ENCODE data around the gene LMOD3.

LMOD3 gene

DNA sequence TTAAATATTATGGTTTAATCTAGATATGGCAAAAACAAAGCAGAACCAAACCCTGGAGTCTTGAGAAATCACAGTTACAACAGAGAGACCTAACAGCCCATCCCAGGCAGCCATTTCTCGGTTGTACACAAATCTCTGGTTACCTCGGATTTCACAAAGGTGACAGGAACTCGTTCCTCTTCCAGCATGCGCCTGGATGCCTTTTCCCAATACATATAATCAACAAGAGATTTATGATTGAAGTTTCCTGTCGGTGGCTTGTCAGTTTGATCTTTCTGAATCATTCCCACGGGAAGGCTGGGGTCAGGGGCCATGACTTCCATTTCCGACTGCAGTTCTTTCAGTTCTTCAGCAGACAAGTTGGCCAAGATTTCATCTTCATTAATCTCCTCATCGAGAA lies 445 bp downstream of the LMOD3 start:
- DNase-seq (ENCODE audit: low read depth, low spot score), result no peak

DNA sequence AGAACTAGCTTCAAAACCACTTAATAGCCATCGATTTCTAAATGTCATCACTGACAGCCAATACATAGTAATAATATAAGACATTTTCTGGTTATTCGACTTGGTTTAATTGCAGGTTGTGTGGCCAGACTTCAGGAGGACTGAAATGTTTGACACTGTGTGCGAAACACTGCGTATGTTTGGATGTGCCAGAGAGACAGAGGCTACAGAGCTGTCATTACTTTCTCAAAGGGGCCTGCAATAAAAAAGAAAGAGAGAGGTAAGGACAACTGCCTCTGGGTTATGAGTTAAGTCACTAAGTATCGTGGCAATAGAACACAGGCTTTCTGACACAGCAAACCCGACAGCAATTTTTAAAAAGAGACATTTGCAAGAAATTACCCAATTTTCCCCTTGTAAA lies 882 bp downstream of the LMOD3 start:
- no peak for DNase-seq (ENCODE audit: low read depth, low spot score)

DNA sequence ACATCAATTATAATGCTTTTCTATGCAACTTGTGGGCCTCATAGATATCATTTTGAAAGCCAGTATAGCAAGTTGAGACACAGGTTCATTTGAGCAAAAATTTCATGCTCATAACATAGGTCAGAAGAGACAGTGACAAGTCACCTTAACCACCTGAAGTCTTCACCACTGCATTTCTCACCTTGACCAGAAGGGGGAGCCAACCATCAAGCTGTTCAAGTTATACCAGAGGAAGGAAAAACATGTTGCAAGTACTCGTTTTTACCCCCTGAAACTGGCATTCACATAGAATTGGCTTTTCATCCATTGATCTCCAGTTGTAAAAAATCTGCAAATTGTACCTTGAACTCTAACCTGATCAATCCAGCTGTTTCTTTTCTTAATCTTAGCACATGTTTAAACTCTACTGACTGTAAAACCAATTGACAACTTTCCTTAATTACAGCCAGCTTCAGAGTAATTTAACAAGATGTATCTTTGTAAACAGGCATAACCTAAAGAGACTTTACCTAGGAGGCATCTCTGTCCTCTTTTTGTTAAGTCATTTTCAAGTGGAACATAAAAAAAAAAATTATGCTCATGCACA lies 1.4 kb downstream of the LMOD3 start:
- DNase-seq (ENCODE audit: low read depth, low spot score), result peak; percentile 35

DNA sequence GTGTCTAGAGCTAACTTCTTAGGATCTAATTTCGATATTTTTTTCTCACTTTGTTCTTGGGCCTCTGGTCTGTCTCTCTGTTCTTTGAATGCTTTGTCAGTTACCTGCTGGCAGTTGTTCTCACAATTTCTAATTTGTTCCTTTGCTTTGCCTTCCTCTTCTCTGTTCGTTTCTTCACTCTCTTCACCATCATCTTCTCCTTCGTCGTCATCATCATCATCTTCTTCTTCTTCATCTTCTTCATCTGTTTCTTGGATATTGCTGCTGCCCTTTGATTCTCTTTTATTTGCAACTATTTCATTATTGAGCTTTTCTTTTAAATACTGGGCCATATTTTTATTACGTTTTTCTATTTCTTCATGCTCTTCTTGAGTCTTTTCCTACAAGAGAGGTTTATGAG lies 2.7 kb downstream of the LMOD3 start:
- DNase-seq (ENCODE audit: low read depth, low spot score), result no peak

DNA sequence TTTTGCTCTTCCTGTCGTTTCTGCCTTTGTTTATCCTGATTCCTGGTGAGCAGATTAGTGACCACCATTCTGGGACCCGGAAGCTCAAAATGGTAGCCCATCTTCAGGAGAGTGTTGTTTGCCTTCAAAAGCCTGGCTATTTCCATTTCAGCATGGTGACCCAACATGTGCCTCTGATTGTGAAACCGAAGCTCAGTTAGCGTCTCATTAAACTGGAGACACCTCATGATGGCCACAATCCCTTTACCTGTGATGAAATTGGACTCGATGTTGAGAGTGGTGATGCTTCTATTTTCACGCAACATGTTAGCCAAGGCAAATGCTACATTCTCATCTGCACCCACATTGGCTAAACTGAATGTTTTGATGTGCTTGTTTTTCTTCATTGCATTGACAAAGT lies 3.3 kb downstream of the LMOD3 start:
- no peak for DNase-seq (ENCODE audit: low read depth, low spot score)

DNA sequence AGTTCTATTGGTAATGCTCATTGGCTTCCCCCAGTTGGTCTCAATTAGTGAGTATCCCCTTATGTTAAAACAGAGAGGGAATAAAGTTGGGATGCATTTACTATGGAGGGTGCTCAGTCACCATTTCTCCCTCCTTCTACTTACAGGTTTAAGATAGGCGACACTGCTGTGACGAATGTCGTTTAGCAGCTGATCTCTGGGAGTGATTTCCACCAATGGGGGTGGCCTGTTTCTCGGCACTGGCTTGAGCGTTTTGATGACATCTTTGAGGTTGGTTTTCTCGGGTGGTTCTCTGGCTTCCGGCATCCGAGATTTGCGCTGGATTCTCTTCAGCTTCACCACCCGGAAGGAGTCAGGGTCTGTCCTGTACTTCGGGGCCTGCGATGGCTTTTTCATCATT lies 3.8 kb downstream of the LMOD3 start:
- DNase-seq (ENCODE audit: low read depth, low spot score), result no peak

DNA sequence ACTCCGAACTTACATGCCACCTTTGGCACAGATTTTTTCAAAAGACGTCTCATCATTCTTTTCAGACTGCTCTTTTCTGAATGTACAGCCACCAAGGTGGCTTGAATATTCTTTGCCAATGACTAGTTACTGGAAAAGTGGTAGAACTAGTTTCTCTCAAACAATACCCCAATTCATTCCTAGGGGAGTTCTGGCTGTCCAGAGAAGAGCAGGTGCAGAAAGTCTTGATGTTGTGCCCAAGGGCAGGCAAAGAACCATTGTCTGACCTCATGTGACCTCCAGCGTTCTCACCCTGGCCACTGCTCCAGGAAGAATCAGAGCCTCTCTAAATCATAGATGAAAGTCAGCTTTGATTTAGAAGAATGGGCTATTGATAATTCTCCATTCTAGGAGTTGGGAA lies 5.5 kb downstream of the LMOD3 start:
- DNase-seq (ENCODE audit: low read depth, low spot score), result no peak

DNA sequence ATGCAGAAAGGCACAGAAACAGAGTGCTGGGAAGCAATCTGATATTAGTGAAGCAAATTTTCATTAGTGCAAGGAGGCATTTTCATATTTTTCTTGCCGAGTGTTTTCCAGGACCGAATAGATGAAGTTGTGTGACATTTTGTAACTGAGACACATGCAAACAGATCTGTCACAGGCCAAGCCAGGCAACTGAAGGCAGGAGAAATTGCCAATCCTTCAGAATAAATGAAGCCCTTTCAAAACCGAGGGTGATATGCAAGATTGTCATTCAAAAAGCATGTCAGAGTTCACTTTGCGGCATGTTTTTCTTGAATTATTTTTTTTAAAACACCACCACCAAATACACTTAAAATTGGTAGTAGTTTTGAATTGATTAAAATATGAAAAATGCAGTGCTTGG lies 6.2 kb downstream of the LMOD3 start:
- no peak for DNase-seq (ENCODE audit: low read depth, low spot score)

DNA sequence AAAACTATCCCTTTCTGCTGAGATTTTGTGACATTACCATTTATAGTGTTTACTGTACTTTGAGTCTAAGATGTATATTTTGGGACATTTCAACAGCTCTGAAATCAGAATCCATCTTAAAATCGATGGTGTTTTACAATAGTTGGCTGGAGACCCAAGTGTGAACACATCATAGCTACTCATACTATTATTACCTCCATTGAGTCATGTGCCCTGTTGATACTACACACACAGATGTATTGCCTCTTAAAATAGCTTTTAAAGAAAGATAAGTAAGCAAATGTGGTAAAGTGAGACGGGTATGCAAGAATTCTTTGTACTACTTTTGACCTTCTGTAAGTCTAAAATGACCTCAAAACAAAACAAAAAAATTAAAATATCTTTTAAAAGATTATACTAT lies 6.7 kb downstream of the LMOD3 start:
- DNase-seq (ENCODE audit: low read depth, low spot score), result no peak

DNA sequence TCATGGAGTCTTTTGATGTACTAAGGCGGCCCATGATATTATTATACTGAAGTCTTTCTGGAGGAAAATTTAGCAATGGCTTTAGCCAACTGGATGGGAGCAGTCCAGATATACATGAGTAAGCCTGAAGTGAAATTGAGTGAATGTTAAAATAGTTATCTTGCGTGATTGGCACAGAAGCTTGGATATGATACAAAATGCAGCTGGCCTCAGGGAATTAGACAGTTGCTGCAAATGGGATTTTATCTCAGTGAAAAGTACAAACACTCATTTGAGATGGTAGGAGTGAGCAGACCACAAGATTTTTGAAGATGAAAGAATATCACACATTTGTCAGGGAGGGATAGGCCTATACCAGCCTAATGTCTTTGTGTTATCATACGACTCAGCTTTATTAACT lies 8.9 kb downstream of the LMOD3 start:
- no peak for DNase-seq (ENCODE audit: low read depth, low spot score)

DNA sequence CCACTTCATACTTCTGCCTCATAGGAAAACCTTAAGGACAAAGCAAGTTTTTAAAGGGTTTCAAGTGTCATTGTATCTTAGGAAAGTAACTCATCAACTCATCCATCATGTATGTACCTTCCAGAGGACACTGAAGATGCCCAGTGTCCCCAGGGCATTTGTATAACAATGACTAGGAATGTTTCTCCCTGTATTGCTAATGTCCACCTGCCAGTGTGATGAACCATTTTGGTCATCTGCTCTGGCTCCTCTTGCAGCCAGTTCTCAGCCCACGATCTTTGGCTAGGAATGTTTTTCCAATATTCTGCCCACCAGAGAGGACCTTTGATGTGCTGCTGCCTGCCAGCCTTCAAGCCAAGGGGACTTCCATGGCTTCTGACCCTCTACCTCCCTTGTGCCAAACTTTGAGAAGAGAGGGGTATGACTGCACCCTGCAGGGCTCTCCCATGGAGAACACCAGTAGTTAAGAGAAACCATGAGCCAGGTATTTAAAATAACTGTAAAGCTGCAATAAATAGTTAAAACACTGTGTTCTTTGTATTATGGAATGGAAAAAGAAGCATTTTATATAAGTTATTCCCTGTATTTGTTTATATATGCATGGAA lies 11.4 kb downstream of the LMOD3 start:
- peak; percentile 7 for DNase-seq (ENCODE audit: low read depth, low spot score)

DNA sequence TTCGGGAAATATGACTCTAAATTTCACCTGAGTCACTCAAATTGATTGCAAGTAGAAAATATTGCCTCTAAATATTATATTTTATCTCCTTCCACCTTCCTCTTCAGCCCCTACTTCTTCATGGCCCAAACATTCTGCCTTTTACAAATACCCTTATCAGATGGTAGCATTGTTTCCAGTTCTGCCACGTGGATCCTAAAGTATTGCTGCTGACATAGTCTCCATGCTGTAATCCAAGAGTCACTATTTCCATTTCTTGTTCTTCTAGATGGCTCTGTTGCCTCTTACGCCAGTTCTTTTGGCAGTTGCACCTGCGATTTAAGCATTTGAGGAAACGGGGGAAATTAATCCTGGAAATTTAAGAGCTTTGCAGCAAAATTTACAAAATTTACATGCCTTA lies 13.6 kb downstream of the LMOD3 start:
- no peak for DNase-seq (ENCODE audit: low read depth, low spot score)

DNA sequence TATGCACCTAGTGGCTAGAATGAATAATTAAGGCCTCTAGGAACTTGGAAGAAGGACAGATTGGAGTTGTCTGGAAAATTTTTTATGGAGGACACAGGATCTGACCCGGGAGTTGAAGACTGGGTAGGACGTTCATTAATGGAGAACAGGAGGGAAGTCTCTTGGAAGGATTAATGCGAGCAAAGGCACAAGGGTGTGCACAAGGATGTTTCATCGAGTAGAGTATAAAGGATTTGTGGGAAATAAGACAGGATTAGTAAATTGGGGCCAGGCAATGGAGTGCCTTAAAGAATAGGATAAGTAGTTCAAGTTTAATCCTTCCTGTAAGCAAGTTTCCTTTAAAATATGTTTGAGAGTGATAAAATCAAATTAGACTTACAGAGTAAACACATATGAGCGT lies 14.6 kb downstream of the LMOD3 start:
- no peak for DNase-seq (ENCODE audit: low read depth, low spot score)

DNA sequence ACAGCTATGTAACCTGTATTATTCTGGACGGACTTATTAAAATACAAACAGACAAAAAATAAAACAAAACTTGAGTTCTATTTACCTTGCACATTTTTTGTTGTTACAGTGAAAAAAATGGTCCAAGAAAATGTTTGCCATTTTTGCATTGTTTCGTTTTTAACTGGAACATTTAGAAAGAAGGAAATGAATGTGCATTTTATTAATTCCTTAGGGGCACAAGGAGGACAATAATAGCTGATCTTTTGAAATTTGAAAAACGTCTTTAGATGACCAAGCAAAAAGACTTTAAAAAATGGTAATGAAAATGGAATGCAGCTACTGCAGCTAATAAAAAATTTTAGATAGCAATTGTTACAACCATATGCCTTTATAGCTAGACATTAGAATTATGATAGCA lies 17.1 kb downstream of the LMOD3 start:
- DNase-seq (ENCODE audit: low read depth, low spot score), result no peak

DNA sequence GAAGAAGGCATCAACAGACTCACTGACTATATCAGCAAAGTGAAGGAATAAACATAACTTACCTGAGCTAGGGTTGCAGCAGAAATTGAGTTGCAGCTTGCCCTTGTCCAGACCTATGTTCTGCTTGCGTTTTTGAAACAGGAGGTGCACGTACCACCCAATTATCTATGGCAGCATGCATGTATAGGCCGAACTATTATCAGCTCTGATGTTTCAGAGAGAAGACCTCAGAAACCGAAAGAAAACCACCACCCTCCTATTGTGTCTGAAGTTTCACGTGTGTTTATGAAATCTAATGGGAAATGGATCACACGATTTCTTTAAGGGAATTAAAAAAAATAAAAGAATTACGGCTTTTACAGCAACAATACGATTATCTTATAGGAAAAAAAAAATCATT lies 17.8 kb downstream of the LMOD3 start:
- DNase-seq (ENCODE audit: low read depth, low spot score), result no peak

DNA sequence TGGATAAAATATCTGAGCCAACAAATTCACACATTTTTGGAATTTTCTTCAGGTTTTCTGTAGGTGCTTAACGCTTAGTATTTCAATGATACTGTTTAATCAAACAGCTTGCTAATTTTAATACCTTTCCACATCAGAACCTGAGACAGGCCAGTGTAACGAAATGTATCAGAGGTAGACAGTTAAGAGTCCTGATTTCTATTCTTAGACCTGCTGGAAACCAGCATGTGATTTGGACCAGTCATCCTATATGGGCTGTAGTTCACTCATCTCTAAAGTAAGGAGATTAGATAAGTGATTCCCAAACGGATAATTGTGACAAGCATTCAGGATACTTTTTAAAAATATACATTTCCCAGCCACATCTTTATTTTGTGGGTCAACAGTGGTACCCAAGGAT lies 19.3 kb downstream of the LMOD3 start:
- DNase-seq (ENCODE audit: low read depth, low spot score), result no peak

DNA sequence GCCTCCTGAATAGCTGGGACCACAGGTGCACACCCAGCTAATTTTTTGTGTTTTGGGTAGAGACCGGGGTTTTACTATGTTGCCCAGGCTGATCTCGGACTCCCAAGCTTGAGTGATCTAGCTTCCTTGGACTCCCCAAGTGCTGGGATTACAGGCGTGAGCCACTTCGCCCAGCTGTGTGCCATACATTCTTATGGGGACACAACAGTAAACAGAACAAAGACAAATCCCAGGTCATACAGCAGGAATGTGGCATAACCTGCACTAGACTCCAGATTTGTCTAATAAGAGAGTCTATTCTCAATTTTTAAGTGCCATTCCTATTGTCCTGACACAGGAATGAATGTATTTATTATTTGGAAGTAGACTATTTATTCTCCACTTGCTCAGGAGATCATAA lies 20.0 kb downstream of the LMOD3 start:
- no peak for DNase-seq (ENCODE audit: low read depth, low spot score)

DNA sequence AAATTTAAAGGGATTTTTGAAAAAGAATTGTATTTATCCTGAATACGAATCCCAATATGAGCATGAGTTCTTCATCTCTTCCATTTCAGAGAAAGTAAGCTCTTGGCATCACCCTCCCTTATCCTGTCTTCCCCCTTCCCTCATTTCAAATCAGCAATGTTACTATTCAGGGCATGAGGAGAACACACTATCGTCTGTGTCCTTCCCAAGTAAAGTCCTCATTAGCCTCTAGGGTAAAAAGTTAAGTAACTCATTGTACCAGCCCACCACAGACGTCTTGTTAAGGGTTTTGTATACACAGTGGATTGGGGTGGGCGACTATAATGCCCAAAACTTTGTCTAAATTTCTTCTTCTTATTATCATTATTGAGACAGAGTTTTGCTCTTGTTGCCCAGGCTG lies 22.8 kb downstream of the LMOD3 start:
- DNase-seq (ENCODE audit: low read depth, low spot score), result no peak

DNA sequence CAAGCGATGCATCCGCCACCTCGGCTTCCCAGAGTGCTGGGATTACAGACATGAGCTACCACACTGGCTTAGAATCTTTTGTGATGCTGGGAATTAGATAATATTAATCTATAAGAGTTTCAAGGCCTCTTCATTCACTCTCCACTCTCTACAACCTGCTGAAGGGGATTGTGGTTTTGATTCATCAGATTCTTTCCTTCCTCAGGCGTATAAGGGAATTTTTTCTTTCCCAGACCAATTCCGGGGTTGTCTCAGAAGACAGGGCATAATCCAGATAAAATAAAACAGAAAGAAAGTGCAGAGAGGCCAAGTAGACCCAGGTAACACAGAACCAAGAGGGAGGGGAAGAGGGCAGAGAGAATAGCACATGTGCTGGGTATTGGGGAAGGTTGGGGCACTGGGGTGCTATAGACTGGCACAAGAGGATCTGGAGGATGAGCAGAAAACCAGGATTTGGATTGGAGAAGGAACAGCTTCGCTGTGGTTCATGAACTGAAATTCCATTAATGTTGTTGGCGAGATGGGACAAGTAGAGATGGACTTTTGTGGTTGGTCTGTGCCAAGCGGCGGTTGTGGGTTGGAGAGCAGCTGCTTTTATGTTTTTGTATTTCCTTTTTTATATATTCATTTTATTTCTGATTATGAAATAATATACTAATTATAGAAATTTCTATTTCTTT lies 24.8 kb downstream of the LMOD3 start:
- DNase-seq (ENCODE audit: low read depth, low spot score), result no peak

DNA sequence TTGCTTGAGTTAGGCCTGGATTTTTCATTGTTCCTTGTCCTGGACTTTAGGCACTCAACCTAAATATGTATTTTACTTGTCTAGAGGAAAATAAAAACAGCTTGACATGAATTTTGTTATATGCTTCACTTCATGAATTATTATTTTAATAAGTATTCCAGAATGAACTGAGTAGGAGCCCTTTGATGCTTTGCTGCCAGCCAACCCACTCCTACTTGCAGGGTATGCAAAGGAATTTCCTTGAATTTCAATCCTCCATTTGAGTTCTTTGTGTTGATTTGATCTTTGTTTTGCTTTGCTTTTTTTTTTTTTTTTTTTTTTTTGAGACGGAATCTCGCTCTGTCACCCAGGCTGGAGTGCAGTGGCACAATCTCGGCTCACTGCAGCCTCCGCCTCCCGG lies 26.1 kb downstream of the LMOD3 start:
- DNase-seq (ENCODE audit: low read depth, low spot score), result no peak

DNA sequence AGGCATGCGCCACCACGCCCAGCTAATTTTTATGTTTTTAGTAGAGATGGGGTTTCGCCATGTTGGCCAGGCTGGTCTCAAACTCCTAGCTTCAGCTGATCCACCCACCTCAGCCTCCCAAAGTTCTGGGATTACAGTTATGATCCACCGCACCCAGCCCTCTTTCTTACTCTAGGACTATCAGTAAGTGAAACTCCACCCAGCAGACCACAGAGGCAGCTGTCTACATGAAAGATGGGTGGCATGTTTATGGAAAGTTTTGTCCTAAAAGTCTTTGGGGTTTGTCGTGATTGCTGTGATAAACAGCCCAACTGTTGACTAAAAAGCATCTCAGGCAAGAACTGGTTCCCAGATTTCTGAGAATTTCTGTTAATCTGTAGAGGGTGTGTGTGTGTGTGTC lies 26.8 kb downstream of the LMOD3 start:
- no peak for DNase-seq (ENCODE audit: low read depth, low spot score)

DNA sequence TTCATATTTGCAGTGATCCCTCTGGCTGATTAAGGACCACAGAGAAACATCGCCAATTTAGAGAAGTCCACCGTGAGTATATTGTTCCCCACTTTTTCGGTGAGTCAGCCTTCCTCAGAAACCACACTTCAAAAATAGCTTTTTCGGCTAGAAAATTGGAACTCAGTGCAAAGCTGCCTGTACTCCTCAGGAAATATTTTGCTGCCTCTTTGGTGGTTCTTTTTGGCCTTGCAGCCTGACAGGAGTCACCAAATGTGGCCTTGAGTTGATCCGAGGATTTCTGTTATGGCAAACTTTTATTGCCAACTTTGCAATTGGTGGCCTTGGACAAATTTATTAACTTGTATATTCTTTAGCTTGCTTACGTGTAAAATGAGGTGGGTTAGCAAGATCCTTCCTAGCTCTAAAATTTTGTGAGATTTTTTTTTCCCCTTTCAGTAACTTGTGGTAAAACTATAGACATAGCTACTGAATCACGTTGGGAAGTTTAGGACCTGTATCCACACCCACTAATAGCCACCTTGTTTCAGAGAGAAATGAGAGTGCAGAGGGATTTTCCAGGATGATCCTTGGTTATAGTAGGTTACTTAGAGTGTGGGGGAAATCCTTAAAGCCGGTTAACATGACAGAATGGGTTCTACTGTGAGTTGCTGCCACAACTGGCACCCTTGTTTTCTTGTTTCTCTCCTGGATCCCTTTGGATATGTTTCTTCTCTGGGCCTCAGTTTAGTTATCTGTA lies 27.8 kb downstream of the LMOD3 start:
- no peak for DNase-seq (ENCODE audit: low read depth, low spot score)

DNA sequence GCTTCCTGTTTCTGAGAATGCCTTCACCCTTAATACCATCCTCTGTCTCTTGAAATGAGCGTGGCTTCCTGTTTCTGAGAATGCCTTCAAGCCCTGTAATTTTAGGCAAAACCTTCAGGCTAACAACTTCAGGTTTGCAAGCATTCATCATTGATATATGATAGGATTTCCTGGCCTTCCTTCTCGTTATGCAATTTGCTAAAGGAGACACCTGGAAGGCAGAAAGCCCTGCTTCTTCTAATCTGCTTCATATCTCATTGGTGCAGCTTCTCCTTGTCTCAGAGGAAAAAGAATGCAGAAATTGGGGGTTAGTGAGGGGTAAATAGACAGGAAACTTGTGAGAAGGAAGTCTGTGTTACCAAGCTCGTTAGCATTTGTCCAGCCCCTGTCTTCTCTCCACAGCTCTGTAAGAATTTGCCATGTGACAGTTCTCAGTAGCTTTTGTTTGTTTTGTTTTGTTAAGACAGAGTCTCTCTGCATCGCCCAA lies 30.3 kb downstream of the LMOD3 start:
- no peak for DNase-seq (ENCODE audit: low read depth, low spot score)

All from iPS DF 19.7 (cell line).